Measurements from ENCODE around the gene POPDC2.
"Not testable (repeated sequence)": the region's sequence is repeated elsewhere in the genome, so short reads cannot be mapped to it uniquely, and the experiment has no call there.

The POPDC2 gene, protein sequence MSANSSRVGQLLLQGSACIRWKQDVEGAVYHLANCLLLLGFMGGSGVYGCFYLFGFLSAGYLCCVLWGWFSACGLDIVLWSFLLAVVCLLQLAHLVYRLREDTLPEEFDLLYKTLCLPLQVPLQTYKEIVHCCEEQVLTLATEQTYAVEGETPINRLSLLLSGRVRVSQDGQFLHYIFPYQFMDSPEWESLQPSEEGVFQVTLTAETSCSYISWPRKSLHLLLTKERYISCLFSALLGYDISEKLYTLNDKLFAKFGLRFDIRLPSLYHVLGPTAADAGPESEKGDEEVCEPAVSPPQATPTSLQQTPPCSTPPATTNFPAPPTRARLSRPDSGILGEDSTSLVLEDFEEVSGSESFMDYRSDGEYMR

DNA sequence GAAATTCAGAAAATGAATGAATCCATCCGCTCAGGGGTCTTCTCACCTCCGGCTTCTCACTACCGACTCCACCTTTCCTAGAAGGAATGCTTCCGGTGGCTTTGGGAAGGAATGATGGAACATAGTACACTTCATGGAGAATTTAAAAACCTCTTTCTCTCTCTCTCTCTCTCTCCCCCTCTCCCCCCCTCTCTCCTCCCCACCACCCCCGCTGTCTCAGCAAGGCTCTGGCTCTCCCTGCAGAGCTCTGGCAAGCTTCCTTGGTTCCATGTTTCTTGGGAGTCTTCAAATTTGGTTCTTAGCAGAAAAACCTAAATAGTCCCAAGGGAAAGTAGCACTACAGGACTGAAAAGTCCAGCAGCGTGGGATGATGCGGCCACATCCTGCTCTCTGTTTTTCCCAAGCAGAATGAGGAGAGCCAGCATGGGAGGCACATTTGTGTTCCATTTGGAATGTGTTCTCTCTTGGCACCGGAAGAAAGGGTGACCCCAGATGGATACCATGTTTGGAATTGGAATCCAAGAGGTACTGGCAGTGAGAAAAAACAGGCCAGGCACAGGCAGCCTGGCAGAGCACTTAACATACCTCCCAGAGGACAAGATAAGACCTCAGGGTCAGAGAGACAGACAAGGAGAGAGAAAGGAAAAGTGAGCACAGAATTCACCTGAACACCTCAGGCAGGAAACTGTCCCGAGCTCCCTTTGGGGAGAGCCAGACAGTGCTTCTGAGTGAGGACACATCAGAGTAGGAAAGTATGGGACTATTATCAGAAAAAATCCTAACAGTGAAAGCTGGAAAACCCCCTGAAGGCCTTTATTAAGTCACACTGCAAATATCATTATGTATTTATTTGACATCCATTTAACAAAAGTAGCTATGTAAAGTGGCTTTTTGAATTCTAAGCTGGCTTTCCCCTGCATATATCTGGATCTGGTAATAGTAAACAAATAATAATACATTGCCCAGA lies at the start of gene POPDC2:
Gene POPDC2, minus strand, starts transcription at position 116 of the 967 bp plus-strand sequence. CDS start 166 bp downstream, outside the sequence.
- DNase-seq: no peak

DNA sequence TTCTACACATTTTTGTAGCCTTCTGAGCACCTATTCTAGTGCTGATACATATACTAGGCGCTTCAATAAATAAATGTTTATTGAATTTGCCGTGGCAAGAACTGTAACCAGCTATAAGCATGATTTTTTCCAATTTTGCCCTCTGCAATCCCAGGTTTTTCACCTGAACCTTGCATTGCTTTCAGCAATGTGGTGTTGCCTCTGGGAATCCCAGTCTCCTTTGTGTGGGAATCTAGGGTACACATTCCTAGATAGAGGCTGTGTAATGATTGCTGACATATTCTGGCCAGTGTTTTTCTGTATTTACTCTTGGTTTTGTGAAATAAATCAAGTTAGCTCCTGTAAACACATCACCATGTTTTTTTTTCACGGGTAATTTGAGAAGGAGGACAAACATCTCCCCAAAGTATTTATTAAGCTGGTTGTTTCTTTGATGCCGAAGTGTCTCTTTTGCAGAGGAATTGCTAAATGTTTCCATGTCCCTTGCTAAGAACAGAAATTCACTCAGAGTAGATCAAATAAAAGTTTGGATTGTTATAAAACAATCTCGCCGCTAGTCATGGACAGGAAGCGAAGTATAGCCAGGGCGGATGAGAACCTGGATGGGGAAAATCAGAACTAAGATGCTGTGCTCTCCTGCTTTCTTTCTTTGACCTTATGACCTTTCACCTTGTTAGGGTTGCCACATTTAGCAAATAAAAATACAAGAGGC lies 43.6 kb upstream of the POPDC2 start:
- DNase-seq: no peak

DNA sequence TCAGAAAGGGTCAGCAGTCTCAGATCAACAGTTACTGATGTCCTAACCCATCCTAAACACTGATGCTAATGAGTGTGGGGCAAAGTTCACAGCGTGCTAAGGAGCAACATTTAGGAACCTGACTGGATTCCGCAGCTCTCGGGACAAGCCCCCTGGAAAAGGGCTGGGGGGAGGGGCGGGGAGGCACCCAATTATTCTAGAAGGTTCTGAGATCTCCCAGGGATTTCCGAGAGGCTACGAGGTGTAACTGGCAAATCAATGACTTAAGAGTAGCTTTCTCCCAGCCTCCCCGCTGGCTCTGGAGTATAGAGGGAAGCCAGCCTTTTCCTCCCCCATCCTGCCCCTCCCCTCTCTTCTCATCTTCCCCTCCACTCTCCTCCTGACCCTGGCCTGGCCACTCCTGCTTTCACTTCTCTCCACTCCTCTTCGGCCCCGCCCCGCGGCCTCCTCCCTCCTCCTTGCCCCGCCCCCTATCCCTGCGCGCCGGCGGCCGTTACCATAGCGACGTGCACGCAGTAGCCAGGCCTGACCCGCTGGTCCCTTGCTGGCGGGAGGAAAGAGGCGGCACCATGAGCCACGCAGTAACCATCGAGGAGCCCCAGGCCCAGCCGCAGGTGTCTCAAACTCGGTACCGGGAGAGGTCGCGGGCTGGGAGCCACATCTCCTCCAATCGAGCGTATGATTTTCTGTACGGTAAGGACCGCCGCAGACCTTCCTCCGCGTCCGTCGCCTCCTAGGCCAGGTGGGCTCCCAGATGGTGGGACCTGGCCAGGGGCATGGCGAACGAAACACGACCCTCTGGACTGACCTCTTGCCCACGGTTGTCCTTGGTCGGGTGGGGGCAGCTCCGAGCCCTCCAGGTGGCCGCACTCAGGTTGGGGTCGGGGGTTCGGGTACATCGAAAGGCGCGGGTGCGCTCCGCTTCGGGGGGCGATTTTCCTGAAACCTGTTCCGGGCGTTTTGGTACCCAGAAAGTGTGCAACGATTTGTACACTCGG lies 42.4 kb upstream of the POPDC2 start, which contains the start of gene CFAP91:
Gene CFAP91, plus strand, starts transcription at position 493 of the 998 bp plus-strand sequence. Its CDS starts 77 bp downstream, at position 570.
- DNase-seq: peak; percentile 67 to 69

DNA sequence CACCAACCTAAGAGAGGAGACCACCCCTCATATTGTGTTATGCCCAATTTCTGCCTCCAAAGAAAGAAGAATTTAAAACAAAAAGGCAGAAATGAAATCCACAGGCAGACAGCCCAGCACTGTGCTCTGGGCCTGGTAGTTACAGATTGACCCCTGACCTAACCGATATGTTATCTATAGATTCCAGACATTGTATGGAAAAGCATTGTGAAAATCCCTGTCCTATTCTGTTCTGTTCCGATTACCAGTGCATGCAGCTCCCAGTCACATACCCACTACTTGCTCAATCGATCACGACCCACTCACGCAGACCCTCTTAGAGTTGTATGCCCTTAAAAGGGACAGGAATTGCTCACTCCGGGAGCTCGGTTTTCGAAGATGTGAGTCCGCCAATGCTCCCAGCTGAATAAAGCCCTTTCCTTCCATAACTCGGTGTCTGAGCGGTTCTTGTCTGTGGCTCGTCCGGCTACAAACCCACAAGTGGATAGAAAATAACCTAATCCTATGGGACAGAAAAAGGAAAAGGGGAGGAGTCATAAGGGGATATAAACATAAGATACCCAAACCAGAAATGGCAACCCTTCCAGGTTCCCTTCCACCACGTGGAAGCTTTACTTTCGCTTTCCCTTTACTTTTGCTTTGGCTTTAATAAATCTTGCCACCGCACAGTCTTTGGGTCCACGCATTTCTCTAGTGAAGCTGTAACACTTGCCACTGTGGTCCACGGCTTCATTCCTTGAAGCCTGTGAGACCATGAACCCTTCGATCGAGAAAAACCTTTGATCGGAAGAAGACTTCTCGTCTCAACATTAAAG lies 40.7 kb upstream of the POPDC2 start:
- DNase-seq: no peak

DNA sequence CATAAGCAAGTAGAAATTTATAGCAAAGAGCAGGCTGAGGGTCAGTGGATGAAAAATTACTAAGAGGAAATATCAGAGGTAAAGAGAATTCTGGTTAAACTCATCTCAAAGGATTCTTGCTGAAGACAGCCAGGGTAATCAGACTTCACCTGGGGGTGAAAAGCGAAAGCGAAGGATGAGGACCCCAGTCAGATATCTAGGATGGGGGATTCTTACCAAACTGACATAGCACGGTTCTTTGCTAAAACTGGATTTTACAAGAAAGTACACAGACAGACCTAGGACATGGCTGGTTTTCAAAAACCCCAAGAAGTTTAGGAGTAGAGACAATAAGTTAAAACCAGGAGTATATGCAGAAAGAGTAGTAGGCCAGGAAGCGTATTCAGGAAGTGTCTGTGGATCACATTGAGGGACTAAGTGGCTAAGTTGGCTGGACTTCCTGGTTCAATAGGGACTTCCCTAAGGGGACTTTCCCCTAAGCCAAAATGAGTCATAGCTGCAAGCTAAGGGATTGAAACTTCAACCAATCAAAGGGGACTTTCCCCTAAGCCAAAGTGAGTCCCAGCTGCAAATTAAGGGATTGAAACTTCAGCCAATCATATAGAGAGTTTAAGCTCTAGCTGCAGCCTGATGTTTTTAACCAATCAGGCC lies 40.0 kb upstream of the POPDC2 start:
- no peak for DNase-seq

DNA sequence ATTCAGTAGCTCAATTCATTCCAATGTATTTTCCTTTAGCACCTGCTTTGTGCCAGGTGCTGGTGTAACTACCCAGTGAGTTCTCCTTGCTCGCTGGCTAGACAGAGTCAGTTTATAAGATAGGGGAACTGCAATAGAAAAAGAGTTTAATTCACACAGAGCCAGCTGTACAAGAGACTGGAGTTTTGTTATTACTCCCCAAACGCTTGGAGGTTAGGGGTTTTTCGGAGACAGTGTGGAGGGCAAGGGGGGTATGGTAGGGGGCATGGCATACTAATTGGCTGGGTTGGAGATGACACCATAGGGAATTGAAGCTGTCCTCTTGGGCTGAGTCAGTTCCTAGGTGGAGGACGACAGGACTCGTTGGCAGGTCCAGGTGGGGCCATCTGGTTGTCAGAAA lies 37.0 kb upstream of the POPDC2 start:
- DNase-seq: no peak

DNA sequence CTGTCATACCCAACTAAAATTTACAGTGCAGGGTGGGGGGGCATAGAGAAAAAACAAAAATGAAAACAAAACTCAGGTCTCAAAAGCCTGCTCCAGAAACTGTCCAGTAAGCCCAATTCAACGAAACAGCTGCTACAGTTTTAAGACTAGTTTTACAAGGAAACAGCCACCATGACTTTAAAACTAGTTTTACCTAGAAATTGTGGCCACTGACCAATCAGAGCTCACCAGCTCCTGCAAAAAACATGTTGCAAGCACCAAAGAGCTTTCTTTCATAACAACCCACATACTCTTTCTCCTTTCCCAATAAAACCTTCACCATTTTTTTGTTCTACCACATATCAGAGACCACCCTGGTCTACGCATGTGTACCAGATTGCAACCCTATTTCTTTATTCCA lies 35.1 kb upstream of the POPDC2 start:
- DNase-seq: no peak

DNA sequence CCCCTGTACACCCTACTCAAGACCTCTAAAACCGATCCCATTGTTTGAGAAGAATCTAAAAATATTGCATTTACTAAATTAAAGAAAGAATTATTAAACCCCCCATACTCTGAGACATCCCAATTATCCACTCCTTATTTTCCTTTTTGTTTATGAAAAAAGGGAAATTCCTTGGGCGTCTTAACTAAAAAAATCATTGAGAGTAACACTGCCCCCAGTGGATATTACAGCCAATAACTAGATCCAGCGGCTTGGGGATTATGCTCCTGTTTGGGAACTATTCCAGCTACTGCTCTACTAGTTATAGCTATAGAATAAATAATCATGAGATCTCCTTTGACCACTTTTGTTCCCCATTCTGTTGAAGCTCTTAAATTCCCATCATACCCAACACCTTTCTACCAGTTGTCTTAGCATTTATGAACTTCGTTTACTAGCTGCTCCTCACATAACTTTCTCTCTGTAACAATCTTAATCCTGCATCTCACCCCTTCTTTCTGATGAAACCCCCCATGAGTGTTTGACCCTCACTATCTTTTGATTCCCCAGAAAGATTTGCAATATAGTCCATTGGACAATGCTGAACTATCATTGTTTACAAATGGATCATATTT lies 29.8 kb upstream of the POPDC2 start:
- no peak for DNase-seq

DNA sequence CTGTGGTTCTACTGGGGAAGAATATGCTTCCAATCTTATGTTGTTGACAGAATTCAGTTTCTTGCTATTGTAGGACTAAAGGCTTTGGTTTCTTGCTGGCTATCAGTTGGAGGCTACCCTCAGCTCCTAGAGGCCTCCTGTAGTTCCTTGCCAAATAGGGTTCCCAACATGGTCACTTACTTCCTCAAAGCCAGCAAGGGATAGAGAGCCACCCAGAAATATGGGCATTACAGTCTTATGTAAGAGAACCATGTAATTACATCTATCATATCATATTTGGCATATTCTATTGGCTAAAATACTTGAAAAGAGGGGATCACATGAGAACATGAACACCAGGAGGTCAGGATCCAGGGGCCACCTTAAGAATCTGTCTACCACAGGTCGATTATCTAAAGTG lies 23.0 kb upstream of the POPDC2 start:
- DNase-seq: no peak

DNA sequence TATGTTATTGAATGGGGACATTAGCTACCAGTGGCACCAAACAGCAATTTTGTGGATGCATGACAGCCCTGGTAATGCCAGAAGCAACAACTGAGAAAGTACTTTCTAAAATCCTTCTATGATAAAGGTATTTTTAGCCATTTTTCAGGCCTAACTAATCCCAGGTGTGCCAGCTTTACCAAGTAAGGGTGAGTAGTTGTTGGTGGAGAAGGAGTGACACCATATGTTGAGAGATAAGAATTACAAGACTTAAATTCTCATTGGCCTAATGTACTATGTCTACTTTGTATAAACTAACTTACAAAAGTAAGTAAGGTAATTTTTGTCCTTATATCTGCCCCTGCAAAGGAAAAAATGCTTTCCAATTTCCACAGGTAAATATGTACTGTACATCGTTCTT lies 20.9 kb upstream of the POPDC2 start:
- no peak for DNase-seq

DNA sequence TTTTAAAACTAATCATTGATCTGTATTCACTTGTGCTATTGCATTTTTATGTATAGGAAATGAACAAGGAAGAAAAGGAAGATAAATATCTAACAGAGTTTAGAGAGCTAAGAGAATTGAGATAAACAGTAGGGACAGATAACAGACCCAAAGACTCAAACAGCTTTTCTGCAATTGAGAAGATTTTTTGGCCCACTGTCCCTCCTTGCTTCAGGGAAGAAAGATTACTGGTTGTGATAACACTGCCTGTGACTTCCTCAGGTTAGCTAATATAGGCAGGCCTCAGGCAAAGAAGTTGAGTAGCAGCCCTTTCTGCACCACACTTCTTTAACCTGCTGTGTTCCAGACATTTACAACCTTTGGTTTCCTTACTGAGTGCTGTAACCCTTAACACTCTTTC lies 19.5 kb upstream of the POPDC2 start:
- DNase-seq: no peak

DNA sequence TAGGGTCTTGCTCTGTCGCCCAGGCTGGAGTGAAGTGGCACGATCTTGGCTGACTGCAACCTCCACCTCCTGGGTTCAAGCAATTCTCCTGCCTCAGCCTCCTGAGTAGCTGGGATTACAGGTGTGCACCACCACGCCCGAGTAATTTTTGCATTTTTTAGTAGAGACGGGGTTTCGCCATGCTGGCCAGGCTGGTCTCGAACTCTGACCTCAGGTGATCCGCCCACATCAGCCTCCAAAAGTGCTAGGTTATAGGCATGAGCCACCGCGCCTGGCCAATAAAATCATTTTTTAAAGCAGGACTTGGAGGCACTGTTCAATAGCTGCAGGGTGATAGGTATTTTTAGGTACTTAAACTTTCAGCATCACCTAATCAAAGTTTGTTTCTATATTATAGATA lies 17.8 kb upstream of the POPDC2 start:
- not testable (repeated sequence) for DNase-seq

DNA sequence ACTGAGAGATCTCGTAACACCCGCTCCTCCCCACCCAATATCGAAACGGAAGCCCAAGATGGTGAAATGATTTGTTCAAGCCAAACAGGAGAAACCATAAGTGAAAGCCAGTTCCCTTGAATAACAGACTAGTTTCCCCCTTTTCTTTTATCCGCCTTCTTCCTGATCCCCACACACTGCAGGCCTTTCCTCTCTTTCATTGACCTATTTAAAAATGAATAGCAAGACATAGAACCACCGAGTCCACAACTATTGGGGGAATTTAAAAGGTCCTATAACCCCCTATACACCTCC lies 17.2 kb upstream of the POPDC2 start:
- no peak for DNase-seq

DNA sequence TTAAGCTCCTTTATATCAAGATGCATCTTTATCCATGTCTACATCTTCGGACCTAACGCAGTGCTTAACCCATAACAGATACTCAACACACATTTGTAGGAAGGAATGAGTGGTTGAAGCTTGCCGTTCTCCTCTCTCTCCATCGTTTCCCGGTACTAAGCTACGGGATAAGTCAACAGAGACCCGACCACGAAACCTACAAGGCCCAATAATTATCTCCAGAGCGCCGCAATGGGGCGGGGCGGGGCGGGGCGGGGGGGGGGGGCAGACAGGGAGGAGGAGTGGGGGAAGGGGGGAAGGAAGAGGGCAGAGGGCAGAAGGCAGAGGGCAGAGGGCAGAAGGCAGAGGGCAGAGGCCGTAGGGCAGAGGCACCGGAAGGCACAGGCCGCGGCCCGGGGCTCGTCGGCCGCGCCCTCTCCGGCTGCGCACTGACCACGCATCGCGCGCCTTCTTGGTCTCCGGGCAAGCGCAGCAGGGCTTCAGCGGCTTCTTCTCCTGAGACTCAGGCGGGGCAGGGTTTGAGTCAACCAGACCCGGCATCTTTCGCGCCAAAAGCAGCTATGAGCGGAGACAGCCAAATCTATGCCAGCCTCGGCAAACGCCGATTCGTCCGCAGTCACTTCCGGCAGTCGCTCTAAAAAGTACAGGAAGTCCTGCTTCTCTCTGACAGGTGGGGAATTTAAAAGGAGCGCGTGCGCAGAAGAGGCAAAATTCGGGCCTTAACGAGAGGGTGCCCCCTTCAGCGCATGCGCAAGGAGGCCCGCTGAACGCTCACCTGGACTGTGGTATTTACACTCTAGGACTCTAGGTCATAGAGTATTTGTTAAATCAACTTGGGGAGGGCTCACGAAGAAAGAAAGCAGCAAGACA lies 16.6 kb upstream of the POPDC2 start, which contains the start of gene COX17:
Gene COX17, minus strand, starts transcription at position 636 of the 870 bp plus-strand sequence. Its CDS starts 96 bp downstream, at position 540.
- DNase-seq: peak; percentile 92 to 95

DNA sequence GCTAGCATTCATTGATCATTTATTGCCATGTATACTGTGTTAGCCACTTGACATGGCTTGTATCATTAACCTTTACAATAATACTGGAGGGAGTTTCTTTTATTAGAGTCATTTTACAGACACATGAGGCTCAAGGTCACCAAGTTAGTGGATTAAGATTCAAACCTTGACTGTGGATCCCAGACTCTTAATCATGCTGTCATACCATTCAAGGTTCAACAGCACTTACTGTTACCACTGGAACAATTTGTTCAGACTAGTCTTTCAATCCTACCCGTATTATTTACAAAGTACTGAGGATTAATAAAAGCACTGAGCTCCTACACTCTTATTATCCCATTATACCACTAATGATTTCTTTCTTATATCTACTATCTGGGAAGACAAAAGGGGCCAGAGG lies 15.6 kb upstream of the POPDC2 start:
- no peak for DNase-seq

DNA sequence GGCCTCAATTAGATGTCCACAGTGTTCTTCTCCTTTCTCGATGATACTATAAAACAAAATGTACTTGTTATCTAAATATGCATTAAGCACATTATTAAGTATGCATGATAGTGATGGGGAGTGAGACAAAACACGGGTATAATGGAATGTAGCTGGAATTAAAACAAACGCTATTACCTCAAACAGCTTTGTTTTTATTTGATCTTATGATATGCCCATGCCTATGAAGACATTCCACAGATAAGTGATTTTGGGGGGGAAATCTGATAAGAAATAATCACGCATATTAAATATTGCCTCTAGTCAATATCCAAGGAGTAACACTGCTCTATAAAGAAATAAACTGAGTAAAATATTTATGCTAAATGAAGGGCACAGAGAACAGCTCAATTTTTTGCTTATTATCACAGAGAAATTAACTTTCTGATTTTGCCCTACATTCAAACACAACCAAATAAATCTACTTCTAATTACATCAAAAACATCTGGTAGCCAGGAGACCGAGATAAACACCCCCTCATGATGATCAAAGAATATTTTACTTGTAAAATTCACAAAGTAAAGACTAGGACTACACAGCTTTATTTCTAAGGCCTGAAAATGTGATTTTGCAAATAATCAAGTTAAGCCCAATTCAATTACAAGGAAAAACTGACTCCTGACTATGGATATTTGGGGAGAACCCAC lies 14.9 kb upstream of the POPDC2 start:
- no peak for DNase-seq

DNA sequence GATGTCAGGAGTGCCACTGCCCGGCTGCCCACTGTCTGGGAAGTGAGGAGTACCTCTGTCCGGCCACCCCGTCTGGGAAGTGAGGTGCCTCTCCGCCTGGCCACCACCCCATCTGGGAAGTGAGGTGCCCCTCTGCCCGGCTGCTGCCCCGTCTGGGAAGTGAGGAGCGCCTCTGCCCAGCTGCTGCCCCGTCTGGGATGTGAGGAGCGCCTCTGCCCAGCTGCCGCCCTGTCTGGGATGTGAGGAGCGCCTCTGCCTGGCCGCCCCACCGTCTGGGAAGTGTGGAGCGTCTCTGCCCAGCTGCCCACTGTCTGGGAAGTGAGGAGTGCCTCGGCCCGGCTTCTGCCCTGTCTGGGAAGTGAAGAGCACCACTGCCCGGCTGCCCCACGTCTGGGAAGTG lies 13.5 kb upstream of the POPDC2 start:
- peak in 1 of 2 experiments; percentile 1 for DNase-seq

DNA sequence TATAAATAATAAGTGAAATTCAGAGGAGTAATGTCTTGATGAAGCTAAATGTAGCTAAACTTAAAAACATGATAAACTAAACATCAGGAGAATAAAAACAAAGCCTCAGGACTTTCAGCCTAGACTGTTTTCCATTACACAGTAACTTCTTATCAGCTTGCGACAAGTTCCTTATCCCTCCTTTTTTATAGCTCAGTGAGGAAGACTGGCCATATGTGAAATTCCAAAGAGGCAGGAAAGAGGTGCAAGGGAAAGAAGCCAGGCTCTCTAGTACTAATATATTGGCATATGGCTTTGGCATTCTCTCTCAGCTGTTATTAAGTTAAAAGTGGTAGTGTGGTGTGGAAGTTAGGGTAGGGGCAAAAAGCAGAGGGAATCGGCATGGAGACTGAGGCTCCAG lies 12.4 kb upstream of the POPDC2 start:
- no peak for DNase-seq
